ENCODE data around the gene SLC17A9.
"Not testable (repeated sequence)": the region's sequence is repeated elsewhere in the genome, so short reads cannot be mapped to it uniquely, and the experiment has no call there.

Gene SLC17A9

DNA sequence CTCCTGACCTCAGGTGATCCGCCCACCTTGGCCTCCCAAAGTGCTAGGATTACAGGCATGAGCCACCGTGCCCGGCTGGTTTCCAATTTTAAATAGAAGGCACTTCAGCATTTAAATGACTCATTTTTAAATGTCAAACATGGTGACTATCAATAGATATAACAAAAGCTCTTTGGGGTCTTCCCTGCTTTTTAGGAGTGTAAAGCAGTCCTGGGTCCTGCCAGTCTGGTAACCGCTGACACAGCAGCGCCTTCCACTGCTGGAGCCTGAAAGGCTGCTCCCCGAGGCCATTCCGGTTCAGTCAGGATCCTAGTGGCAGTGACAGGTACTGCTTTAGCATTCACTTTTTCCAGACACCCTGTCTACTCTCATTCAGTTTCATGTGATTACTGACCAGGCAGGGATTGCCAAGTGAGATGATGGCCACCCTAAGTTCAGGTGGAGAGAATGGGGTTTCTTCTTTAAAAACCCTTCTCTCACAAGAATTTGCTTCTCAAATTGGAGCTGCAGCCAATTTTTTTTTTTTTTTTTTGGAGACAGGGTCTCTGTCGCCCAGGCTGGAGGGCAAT is 31.3 kb upstream of the SLC17A9 start:
- peak; percentile 76 for DNase-seq

GRCh38 chr20:62922451-62922921 is 30.0 kb upstream of the SLC17A9 start:
- no peak for DNase-seq

DNA sequence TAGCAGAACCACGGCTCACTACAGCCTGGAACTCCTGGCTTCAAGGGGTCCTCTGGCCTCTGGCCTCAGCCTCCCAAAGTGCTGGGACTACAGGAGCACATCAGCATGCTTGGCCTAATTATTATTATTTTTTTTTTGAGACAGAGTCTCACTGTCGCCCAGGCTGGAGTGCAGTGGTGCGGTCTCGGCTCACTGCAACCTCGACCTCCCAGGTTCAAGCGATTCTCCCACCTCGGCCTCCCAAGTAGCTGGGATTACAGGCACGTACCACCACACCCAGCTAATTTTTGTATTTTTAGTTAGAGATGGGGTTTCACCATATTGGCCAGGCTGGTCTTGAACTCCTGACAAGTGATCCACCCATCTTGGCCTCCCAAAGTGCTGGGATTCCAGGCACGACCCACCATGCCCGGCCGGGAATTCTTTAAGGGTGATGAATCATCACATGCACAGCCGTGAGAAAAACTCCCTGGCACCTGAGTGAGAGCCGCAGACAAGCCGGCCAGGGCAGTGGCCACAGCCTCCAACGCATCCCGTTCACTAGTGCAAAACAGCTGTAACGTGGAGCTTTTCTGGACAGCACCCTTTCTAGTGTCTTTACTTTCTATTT is 29.3 kb upstream of the SLC17A9 start:
- not testable (repeated sequence) for DNase-seq

DNA sequence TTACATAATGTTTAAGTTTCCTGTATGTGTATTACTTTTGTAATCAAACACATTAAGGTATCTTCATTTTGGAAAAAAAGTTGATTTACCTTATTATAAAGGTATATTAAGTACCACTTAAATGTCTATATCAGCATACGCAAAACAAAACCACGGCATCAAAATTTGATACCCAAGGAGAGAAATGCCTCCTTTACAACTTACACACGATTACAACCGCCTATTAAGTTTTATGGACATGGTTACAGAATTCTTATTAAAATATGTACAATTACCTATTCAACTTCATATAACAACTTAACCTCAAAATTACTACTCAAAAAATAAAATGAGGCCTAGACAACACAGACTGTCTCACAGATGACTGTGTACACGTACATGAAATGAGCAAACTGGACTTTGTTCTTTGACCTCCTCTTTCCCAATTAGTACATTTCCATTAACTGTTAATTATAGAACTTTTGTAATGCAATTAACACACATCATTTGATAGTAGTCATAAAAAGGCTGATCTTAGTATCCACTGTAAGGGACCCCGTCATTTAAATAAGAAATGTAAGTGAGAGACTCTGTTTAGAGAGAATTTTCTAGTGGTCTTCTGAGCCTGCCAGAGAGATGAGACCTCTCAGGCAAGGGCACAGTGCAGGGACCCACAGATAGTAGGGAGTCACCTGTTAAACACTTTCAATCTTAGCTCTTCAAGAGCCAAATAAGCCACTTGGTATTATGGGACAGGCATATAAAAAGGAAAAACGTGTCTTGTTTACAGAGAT is 28.7 kb upstream of the SLC17A9 start:
- no peak for DNase-seq

- no peak for DNase-seq
Measured at GRCh38 chr20:62924442-62925075, 27.9 kb upstream of the SLC17A9 start.

DNA sequence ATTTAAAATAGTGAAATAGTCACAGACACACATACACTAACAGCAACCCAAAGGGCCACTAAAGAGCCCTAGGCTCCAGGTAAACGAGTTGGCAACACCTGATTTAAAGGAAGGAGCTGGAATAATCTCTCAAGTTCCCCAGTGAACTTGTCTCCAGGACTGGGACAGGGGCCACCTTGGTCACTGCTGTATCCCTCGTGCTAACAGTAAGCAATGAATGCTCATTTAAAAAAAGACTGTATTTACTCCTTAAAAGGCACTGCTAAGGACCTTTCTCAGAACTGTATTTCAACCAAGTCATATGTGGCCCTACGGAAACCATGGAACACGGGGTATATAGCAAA is 27.5 kb upstream of the SLC17A9 start:
- DNase-seq = no peak

GRCh38 chr20:62925420-62926228 is 26.9 kb upstream of the SLC17A9 start:
- DNase-seq = no peak

- peak; percentile 83 for DNase-seq
Measured at GRCh38 chr20:62926229-62927127, 26.0 kb upstream of the SLC17A9 start, which contains the start of gene DIDO1. DIDO1 (minus strand) TSS chr20:62926505.

DNA sequence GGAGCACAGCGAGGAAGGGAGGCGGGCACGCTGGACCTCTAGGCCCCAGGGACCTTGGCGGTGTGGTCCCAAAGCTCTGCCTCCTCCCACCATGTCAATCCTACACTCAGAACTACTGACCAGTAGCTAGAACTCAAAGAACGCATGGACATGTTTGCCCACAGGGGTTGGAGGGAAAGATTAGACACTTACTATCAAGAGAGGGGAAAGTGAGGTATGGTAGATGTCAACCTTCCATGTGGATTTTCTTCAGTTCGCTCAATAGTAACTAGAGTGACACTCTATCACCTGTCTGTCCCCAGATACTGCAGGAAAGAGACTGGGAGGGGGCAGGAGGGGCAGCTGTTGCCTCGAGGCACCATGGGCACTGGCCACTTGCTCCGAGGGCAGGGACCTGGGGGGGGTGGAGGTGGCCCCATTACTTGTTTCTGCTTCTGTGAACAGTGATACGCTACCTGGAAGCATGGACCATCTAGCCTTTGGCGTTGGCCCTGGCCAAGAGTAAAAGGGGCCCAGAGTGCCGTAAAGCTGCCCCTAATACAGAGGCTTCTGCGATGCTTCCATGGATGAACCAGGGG is 25.3 kb upstream of the SLC17A9 start:
- no peak for DNase-seq

GRCh38 chr20:62928246-62928939 is 24.1 kb upstream of the SLC17A9 start:
- no peak for DNase-seq

DNA sequence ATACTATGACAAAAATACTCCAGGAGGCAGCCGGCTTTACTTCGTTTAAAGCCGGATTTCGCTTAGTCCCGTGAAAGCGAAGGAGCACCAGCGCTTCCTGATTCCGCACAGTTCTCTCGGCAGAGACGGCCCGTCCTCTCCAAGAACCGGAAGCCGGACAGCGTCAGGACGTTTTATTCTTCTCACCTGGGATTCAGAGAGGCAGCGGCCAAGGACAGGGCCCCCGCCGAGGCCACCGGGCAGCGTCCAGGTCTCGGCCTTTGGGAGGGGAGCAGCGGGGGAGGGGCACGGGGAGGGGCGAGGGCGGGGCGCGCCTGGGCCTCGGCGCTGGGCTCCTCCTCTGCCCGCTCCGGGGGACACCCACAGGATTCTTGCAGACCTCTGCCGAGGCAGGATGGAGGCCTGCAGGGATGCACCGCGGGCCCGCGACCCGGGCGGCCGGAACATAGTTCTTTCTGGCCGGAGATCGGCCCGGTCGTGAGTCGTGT is 23.4 kb upstream of the SLC17A9 start:
- no peak for DNase-seq

GRCh38 chr20:62931464-62931863 is 21.0 kb upstream of the SLC17A9 start:
- DNase-seq = no peak

DNA sequence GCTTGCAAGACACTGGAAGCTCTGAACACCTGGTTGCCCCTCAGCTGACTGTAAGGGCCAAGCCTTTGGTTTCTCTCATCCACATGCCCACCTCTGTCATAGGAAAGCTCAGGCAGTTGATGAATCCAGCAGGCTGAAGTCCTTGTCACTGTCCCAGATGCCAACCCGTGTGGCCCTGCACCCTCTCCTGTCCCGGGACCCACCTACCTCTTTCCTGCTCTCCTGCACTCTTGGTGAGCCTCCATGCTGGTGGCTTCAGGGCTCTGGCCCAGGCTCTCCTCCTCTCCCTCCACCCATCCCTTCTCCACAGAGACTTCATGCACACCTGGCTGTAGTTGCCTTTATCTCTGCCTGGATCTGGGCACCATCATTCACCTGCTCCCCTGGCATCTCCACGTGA is 18.5 kb upstream of the SLC17A9 start:
- DNase-seq = no peak

- DNase-seq = no peak
Measured at GRCh38 chr20:62935204-62935967, 17.1 kb upstream of the SLC17A9 start.

DNA sequence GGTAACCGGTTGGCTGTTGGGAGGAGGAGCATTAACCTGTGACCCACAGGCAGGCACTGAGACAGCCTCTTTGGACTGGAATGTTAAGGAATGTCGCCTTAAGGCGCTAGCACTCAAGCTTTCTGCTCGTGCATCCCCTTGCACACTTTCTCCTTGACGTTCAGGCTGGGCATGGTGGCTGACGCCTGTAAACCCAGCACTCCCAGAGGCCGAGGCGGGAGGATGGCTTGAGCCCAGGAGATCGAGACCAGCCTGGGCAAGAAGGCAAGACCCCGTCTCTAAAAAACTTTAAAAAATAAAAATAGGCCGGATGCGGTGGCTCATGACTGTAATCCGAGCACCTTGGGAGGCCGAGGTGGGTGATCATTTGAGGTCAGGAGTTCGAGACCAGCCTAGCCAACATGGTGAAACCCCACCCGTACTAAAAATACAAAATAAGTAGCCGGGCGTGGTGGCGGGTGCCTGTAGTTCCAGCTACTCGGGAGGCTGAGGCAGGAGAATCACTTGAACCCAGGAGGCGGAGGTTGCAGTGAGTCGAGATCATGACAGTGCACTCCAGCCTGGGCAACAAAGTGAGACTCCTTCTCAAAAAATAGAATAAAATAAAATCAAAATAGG is 16.4 kb upstream of the SLC17A9 start:
- DNase-seq = no peak

DNA sequence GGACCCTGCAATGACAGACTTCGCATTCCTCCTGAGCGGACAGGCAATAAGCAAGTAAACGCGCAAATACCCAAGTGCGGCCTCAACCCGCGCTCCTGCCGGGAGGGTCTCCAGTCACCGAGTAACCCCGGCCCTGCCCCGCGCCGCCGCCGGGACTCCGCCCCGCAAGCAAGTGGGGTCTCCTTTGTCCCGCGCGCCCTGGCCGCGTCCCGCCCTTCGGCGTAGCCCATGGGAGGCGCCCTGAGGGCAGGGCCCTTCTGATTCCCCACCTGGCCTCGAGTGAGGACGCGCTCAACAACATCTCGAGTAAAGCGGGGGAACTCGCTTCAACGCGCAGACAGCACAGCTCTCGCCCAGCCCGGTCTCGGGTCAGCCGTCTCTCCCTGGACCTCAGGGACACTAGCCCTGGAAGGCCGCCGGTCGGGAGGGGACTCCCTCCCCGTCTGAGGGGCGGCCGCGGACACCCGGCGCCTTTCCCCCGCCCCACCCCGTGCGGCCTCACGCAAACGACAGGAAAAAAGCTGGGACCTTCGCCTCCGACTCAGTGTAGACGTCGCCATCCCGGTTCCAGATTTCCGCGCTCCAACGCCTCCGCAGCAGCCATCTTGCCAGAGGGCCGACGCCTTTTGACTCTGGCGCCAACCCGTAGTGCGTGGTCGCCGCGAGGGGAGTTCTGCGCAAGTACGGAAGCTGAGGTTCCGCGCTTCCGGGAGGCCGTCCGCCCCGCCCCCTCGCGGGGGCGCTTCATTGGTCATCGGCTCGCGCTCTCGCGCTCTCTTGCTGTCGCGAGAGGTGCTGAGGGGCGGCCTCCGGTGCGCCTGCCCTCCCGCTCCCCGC is 15.0 kb upstream of the SLC17A9 start:
- DNase-seq = peak; percentile 96

- DNase-seq = no peak
Measured at GRCh38 chr20:62938105-62938888, 14.2 kb upstream of the SLC17A9 start, which contains the start of gene GID8. GID8 (plus strand) TSS chr20:62938147; CDS start chr20:62941503, 3,356 bp downstream.
